HEK293T (cell line): ENCODE measurements around the gene ARPC1B.

Experiments
- ARNT ChIP-seq: fragments of 450-650 bp; IDR thresholded peaks from 2 replicates; pipeline ENCODE4 v1.6.1; 2017; ENCODE audit warnings: mild to moderate bottlenecking
- BHLHE40 ChIP-seq: fragments of 450-650 bp; IDR thresholded peaks from 2 replicates; pipeline ENCODE4 v1.6.1; 2016; ENCODE audit warnings: mild to moderate bottlenecking, moderate library complexity, borderline replicate concordance
- FOXA1 ChIP-seq: fragments of 450-650 bp; IDR thresholded peaks from 2 replicates; pipeline ENCODE4 v1.6.1; 2016; ENCODE audit warnings: mild to moderate bottlenecking
- FOXM1 ChIP-seq: fragments of 450-650 bp; IDR thresholded peaks from 2 replicates; pipeline ENCODE4 v1.6.1; 2017; ENCODE audit warnings: mild to moderate bottlenecking, borderline replicate concordance
- HDGF ChIP-seq: fragments of 450-650 bp; IDR thresholded peaks from 2 replicates; pipeline ENCODE4 v1.6.1; 2017; ENCODE audit warnings: antibody characterized with exemption, borderline replicate concordance
- L3MBTL2 ChIP-seq: fragments of 450-650 bp; conservative IDR thresholded peaks from 2 replicates; pipeline ENCODE4 v1.6.1; 2016; ENCODE audit warnings: mild to moderate bottlenecking
- NFRKB ChIP-seq: fragments of 450-650 bp; IDR thresholded peaks from 2 replicates; pipeline ENCODE4 v1.6.1; 2016; ENCODE audit warnings: mild to moderate bottlenecking, moderate library complexity
- SUZ12 ChIP-seq: fragments of 450-650 bp; IDR thresholded peaks from 2 replicates; pipeline ENCODE4 v1.6.1; 2016; ENCODE audit warnings: mild to moderate bottlenecking
- TARDBP ChIP-seq: fragments of 450-650 bp; IDR thresholded peaks from 2 replicates; pipeline ENCODE4 v1.6.1; 2016

DNA sequence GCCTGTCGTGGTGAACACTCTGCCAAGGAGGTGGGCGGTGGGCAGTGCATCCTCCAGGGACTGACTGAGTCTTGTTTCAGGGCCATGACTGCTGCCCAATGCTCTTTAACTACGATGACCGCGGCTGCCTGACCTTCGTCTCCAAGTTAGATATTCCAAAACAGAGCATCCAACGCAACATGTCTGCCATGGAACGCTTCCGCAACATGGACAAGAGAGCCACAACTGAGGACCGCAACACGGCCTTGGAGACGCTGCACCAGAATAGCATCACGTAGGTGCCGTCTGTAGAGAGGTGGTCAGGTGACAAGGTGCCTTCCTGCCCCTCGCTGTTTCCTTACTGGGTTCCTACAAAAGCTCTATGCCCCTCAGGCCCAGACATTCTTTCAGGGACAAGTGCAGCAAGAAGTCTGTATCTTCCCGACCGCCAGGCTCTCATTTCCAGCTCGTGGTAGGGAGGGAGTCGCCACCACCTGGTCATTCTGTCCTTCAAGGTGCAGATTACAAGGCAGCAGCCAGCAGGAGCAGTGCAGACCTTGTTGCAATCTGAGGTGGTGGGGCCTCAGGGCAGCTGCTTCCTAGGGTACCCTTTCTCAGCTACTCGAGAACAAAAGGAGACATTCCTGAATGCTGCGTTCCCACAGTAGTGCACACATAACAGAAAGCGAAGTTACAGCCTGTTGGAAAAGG is 14.9 kb upstream of the ARPC1B start:
- TF ChIP-seq ARNT (no peak), FOXM1 (no peak), L3MBTL2 (no peak), BHLHE40 (no peak), SUZ12 (no peak), HDGF (no peak), NFRKB (no peak), FOXA1 (no peak), TARDBP (no peak)
